ENCODE results near the gene ACOX1.

The ACOX1 gene

DNA sequence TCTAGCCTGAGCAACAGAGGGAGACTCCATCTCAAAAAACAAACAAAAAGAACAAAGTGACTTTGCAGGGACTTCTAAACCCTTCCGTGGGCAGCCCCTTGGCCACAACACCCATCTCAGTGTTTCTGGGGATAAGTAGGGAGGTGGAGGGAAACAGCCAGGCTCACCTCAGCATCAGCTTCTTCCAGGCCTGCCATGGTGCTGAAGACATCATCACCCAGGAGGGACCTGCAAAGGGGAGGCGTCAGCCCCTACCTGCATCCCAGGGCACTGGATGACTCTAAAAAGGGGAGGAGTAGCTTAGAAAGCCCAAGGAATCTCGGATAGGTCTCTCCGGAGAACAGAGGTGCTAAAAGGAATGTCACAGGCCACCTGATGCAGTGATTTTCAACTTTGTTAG, 47.9 kb downstream of the ACOX1 start:
- no peak for DNase-seq

DNA sequence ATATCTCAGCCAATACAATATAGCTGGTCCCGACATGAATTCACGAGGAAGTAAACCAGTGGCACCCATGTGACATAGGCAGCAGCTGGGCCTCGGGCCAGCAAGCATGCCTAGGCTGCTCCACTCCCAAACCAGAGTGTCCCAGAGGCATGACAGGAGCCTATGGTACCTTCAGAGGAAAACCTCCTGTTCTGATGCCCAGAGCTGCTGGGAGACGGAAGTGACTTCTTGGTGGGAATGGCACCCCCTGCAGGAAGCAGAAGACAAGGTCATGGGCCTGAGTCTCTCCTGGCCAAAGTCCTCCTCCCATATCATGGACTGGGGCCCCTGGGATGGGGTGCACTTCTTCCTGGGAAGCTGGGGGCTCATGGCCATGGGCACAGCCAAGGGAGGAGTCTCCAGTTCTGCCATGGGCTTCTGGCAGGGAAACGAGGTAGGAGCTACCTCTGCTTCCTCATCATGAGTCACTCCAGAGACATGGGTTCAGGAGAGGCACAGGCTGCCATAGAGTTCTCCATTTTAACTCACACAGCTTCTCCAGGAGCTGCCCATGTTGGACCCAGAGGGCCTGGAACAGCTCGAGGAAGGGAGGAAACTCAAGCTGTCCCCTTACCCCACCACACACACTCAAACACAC, 51.6 kb downstream of the ACOX1 start:
- DNase-seq: no peak

DNA sequence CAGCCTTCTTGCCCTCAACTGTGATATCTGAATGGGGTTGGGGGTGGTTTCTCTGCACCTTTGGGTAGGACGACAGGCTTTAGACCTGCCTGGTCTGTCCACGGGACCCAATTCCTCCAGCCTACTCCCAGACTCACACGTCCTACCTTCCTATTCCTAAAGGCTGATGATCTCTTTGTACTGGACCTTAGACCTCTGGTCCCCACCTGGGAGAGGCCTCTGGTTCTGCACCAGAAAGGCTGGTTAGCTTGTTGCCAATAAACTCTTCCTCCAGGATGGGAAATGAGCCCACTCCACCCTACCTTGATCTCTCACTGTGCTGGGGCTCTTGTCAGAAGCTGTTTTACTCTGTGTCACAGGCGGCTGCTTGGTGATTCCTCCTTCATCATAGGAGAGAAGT, 52.5 kb downstream of the ACOX1 start:
- no peak for DNase-seq

DNA sequence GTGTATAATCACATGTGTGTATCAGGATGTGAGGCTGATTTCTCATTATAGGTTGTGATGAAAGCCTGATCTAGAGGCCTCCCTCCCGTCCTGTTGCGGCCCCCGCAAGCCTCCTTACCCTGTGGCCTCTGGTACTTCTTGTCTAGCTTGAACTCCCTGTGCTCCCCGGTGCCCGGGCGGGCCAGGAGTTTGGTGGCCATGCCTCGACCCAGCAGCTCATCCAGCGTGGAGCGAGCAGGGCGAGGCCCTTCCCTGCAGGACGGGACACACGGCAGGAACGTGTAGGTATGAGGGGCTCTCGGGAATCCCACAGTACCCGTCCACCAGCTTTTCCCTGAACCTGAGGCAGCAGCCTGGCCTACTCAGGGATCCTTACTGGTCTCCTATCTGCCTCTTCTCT, 53.1 kb downstream of the ACOX1 start:
- no peak for DNase-seq

DNA sequence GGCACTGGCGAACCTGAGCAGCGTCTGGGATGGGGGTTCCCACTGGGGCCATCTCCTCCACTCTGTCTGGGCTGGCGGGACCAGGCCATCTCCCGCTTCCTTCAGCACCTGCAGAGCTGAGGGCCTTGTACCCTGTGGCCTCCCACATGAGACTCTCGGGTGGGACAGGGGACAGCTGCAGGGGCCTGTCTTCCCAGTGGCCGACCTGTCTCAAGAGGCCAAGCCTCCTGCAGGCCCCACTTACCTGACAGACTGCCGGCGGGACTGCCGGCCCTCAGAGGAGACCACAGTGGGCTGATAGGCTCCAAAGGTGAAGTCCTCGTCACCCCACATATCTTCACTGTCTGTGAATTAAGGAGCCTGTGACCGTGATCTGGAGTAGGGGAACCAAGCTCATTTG, 53.9 kb downstream of the ACOX1 start:
- DNase-seq: no peak

DNA sequence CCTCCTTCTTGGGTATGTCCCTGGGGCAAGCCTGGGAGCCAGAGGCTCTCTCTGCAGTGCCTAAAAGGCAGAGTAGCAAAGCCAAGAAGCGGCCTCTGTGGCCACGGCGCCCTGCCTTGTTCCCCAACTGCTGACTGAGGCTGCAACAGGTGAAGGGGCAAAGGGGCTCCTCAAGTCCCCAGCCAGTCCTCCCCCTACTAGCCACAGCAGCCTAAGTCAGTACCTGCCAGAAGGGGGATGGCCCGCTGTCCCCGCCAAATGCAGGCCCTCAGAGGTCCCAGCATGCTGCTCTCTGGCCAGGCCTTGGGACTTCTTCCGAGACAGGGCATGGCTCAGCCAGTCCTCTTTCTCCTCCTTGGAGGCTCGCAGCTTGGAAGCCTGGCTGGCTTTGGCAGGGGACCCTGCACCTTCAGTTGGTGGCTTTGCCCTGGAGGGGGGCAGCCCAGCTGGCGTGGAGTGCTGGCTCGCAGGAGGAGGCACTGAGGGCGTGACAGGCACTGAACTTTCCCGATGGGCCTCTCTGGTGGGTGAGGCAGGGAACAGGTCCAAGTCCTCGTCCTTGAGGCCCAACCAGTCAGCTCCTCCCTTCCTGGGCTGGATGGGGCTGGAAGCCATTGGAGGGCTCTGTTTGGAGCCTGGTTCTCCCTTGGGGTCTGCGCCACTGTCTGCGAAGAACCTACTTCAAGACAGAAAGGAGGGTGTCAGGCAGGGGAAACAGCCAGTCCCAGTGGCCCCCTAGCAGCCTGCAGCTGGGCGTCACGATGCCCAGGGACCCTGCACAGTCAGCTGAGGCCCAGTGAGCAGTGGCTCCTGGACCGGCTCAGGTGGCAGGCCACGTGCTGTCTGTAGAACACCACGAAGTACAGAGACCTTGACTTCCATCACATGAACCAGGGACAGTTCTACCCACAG, 55.7 kb downstream of the ACOX1 start:
- DNase-seq: no peak

DNA sequence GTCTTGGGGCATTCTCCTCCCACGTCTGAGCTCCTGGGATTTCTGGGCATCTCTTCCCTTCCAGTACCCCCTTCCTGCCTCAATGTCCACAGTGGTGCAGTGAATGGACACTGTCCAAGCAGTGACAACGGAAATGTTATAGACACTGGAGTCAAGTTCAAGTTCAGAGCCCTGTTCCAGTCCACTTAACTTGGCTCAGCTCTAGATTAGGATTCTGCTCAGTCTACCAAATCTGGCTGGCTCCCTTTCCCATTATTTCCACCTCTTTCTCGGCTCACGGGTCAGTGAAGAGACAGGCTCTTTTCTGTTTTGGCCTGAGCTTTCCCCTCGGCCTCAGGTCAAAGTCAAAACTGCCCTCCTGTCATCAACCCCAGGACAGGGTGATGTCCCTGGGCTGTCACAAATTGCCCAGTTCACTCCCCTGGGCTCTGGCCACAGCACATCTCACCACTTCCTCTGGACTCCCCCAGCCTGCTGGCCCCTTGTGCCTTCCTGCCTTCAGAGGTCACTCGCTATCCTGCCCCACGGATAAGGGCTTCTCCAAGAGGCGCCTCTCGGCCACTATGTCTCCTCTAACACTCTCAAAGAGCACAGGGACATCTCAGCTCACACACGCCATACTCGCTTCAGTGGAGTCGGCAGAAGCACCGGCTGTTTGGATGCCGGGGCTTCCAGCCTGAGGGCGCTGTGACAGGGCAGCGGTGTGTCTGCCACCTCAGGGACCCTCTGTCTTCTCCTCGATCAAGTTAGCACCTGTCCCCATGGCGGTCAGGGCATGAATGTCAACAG, 56.6 kb downstream of the ACOX1 start:
- no peak for DNase-seq

DNA sequence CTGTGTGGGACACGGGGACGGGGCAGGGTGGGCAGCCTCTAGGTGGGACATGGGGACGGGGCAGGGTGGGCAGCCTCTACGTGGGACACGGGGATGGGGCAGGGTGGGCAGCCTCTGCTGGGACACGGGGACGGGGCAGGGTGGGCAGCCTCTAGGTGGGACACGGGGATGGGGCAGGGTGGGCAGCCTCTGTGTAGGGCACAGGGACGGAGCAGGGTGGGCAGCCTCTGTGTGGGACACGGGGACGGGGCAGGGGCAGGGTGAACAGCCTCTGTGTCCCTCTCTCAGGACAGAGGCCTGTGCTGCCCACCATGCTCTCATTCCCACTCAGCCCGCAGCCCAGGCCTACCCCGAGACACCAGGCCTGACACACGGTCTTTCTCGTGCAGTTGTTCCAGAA, 57.4 kb downstream of the ACOX1 start:
- DNase-seq: no peak

DNA sequence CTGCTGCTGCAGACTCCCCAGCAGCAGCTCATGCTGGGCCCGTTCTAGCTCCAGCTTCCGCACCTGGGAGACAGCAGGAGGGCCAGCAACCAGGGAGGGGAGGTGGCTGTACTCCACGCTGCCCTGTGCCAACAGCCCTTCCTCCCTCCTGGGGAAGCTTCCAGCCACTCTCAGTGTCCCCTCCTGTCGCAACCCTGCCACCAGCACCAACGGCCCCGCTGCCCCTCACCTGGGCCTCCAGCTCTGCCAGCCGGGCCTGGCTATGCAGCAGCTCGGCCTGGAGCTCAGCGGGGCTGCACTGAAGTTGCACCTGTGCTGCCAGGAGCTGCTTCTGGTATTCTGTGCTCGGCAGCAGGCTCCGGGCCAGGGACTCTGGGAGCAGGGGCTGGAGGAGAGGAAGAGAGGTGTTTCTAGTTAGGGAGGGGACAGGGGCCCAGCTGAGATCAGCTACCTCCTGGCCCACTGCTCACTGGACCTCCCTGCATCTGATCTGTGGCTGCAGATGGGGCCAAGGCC, 58.9 kb downstream of the ACOX1 start:
- no peak for DNase-seq

DNA sequence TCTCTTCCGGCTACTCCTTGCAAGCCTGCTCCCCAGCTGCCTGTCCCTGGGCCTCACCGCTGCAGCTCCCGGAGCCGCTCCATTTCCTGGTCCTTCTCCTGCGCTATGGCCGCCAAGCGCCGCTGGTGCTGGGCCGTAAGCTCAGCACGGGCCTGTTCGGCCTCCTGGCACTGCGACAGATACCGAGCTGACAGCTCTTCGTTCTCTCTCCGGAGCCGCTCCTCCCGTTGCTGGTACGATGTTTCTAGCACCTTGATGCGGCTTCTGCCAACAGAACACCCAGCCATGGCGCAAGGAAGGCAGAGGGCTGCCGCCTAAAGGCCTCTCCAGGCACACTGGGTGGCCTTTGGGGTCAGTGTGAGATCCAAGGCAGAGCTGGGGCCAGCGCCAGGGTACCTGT, 59.4 kb downstream of the ACOX1 start:
- no peak for DNase-seq

DNA sequence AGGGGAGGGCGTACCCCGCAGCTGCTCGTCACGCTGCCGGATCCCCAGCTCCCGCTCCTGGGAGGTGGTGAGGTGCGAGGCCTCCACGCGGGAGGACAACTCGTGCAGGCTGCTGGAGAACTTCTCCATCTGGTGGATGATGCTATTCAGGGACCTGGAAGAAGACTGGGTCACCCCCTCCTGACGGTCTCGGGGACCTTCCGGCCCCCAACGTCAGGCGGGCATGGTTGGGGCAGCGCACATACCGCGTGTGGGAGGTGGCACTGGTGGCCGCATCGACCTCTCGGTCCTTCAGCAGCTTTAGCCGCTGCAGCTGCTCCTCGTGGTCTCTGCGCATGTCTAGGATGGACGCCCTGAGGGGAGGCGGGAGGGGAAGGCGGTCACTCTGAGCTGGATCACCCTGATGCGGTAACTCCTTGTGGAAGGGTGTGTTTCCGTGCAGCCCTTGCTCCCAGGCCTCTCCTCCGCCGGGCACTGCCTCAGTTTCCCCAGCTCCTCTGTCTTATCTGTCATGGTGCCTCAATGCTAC, 61.0 kb downstream of the ACOX1 start:
- DNase-seq: no peak

DNA sequence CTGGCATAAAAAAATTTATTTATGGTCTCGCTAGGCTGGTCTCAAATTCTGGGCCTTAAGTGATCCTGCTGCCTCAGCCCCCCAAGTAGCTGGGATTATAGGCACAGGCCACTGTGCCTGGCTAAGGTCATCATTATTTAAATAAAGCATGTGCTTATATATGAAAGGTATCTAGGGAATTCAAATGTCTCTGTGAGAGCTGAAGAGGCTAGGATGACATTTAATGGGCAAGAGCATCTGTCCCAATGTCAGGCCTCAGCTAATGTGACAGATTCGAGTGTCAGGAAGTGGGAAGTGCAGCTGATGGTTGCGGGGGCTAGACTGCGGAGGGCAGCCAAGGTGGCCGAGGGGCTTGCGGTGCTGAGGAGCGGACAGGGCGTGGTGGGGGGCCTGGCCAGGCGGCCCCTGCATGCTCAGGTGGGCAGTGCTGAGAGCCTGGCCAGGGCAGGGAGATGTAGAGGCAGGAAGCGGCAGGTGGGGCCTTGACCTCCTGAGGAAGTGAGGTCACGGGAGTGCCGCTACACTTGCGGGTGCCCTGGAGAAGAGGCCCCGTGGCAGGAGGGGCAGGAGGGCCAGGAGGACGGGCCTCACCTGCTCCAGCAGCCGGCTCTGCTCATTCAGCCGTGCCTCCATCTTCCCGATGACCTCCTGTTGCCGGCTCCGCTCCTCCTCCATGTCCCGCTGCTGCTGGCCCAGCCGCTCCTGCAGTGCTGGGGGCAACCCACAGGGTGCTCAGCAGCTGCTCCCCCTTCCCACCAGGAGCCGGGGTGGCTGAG, 61.6 kb downstream of the ACOX1 start:
- no peak for DNase-seq

DNA sequence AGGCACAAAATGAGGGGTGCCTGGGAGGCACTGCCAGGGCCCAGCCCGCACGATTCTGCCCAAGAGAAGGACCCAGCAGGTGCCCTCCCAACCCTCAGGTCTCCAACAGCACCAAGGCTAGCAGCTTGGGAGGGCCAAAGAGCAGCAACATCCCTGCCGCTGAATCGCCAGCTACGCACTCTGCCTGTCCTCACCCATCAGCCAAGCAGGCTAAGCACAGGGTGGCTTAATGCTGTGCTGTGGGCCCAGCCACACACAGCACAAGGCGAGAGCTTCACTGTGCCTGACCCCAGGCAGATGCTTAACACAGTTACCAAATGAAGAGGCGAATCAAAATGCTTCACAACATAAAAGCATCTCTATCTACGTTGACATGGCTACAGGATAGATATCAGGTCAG, 63.7 kb downstream of the ACOX1 start:
- DNase-seq: no peak

DNA sequence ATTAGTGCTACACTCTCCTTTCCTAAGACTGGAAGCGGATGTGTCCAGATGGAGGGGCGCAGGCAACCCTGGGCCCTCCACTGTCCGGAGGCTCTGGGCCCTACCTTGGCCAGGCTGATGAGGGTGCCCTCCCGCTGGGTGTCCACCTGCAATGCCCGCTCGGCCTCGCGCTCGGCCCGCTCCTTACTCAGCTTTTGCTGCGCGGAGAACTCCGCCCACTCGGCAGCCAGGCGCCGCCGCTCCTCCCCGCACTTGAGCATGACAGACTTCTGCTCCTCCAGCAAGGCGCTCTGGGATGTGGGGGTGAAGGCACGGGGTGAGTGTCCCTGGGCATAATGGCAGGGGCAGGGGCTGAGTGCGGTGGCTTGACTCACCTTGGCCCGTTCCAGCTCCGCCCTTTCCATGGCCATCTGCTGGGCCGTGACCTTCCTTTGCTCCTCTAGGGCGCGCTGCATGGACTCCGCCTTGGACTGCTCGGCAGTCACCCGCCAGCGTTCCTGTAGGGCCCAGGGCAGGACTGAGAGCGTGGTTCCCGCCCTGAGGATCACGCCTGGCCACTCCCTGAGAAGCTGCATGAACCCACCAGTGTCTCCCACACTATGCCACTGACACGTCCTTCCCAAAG, 64.2 kb downstream of the ACOX1 start:
- no peak for DNase-seq

DNA sequence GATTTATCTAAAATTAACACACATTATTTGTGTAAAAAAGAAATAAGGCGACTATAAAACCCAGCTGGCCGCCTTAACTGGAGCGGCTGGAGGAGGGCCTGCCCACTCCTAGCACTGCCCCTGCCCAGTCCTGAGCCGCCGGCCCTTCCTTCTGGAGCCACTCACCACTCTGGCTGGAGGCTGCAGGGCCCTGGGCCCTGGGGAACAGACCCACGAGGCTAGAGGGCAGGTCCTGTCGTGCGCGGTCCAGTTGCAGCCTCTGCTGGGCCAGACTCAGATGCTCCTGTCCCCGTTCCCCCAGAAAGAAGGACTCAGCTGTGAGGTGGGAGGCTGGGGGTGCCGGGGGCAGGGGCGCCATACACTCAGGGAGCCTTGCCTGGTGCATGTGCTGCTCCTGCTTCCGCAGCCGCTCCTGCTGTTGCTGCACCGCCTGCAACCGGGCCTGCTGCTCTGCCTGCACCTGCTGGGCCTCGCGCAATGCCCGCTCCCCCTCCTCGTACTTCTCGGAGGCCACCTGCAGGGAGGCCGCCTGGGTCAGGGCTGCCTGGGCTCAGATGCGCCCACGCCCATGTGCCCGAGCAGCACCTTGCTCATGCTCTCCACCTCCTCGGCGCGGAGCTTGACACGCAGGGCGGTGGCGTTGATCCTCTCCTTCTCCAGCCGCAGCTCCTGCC, 65.3 kb downstream of the ACOX1 start:
- no peak for DNase-seq

DNA sequence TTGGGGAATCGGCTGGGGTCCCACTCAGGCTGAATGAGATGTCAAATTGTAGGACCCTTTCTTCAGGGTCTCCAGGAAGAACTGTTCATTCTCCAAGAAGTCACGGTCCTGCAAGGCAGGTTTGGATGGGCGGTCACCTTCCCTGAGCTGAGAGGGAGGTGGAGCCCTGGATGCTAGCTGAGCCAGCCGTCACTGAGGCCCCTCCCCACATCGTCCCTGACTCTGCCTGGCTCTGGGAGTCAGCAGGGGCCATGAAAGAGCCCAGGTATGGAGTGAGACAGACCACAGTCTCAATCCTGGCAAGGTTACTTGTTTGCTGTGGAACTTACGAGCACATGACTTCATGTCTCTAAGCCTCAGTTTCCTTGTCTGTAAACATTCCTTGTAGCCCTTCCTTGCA, 68.3 kb downstream of the ACOX1 start:
- no peak for DNase-seq

DNA sequence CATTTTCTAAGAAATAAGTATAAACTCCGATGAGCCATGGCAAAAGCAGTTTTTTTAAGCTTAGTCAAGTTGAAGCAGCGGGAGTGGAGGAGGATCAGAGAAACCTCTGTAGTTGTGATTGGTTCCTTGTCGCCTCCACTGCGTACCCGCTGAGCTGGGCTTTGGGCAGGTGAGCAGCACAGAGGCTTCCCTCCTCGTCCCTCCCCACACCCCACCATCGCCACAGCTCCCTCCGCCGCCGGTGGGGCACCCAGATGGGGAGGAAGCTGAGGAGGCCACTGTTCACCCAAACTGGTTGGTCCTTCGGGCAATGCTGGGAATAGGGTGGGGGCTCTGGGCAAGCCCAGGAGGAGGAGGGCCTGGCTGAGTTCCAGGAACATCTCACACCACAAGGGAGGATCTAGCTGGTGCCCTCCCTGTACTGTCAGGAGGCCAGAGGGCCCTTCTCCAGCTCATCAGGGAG, 69.1 kb downstream of the ACOX1 start:
- DNase-seq: peak in 1 of 2 experiments; percentile 40

DNA sequence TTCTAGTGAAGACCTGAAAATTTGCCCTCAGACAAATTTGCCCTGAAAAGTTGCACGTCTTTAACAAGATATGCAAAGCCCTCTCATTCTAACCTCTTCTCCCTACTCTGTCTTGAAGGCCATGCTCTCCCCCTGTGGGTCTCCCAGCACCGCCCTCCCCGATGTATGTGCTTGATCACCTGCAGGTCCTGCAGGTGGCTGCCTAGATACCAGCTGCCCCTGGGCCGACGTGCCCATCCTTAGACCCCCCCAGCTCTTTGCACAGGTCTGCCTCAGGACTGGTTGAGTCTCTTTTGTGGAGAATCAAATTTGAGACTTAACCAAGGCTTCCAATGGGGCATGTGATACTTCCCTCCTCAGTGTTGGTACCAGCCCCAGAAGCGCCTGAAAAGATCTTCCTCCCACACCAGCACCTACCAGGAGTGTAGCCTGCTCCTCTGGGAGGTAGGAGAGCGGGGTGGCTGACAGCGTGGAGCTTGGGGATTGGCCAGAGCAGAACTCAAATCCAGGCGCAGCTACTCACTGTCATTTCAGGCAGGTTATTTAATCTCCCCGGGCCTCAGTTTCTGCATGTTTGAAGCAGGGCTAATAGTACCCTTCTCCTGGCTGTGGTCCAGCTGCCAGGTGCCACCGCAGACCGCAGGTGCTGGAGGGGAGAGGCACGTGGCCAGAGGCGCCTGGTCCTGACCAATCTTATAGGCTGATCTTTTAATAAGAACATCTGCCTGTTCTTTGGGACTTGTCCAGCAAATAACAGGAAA, 69.7 kb downstream of the ACOX1 start:
- no peak for DNase-seq

DNA sequence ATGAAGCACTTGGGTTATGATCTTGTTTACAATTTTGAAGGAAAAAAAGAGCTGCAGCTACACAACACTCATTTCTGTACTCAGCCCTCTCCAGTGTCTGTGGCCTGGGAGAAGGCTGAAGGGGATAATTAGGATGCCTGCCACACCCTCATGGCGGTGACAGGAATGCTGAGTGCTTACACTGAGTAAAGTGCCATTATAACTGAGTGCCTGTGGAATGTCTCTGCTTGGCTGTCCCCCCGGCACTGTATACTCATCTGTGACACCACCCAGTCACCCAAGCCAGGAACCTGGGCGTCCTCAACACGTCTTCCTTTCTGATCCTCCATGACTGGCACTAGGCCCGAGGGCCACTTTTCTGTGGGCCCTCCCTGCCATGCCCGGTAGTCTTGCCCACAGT, 70.8 kb downstream of the ACOX1 start:
- DNase-seq: no peak

DNA sequence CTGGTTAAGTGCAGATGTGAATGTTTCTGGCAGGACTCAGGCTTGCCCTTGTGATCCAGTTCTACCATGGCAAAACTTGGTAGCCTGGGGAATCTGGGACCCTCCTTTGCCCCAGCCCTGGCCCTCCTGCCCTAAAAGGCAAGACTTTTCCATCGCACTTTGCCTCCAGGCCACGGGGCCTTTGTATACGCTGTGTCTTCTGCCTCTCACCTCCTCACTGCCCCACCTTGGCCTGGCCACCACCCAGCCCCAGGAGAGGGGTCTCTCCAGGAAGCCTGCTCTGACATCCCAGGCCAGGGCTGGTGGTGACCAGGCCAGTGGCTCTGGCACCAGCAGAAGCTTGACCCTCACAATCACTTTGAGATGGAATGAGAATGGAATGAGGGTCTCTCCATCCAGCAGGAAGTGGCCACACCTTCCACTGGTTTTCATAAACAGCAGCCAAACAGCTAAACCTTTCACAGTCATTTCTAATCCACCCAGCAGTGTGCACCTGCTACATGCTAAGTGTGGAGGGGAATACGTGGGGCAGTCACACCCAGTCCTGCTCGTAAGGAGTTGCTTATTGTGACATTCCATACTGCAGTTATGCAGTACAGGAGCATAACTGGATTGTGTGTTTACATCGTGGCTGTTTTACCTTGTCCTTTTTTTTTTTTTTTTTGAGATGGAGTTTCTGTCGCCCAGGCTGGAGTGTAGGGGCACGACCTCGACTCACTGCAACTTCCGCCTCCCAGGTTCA, 72.7 kb downstream of the ACOX1 start:
- no peak for DNase-seq
